SK-N-MC (cell line): ENCODE results near the gene PLA2G3.
A peak's percentile ranks its signal among the peaks of the same experiment; 100 is the strongest.

Source experiments
- DNase-seq: peaks from one replicate; pipeline ENCODE4 v3.0.0-alpha.2; 2011; ENCODE audit warnings: low read depth, low spot score
- H3K27ac ChIP-seq: fragments of 200-600 bp; sonication (generic); 2 replicates; pipeline ENCODE4 v1.5.1; 2016; ENCODE audit warnings: mixed run types
- H3K36me3 ChIP-seq: fragments of 200-600 bp; sonication (generic); 2 replicates; pipeline ENCODE4 v1.6.1; 2017; ENCODE audit warnings: antibody characterized with exemption, low read length, mixed read lengths; ENCODE audit not compliant: insufficient read depth
- H3K4me3 ChIP-seq: fragments of 200-600 bp; sonication (generic); 2 replicates; pipeline ENCODE4 v1.5.1; 2016
- H3K9ac ChIP-seq: fragments of 200-600 bp; sonication (generic); 2 replicates; pipeline ENCODE4 v1.8.0; 2017; ENCODE audit warnings: mixed run types, mixed read lengths; ENCODE audit not compliant: insufficient read length
- H3K9me3 ChIP-seq: fragments of 200-600 bp; sonication (generic); 2 replicates; pipeline ENCODE4 v1.6.1; 2017; ENCODE audit warnings: low read depth, mild to moderate bottlenecking, antibody characterized with exemption, low read length, moderate library complexity, mixed read lengths
- EZH2 ChIP-seq: fragments of 200-600 bp; sonication (generic); IDR thresholded peaks from one replicate; pipeline ENCODE4 v1.6.1; 2017; ENCODE audit warnings: antibody characterized with exemption
- FOXP2 ChIP-seq: optimal IDR thresholded peaks from 2 replicates; pipeline ENCODE3; 2011; ENCODE audit warnings: mild to moderate bottlenecking, moderate library complexity; ENCODE audit not compliant: insufficient read depth; ENCODE audit errors: extremely low read length, control extremely low read depth
- POLR2AphosphoS5 ChIP-seq: IDR thresholded peaks from 2 replicates; pipeline ENCODE4 v1.6.1; 2012; ENCODE audit warnings: mild to moderate bottlenecking, low read depth, low read length, borderline replicate concordance

The PLA2G3 gene

GRCh38 chr22:31148953-31149627 is 8.8 kb upstream of the PLA2G3 start:
- H3K4me3 ChIP-seq, result no peak overlapping the region
- DNase-seq, result no peak
- H3K27ac ChIP-seq, result no peak overlapping the region
- TF ChIP-seq EZH2 (no peak), POLR2AphosphoS5 (no peak), FOXP2 (no peak)
- no peak overlapping the region for H3K9ac ChIP-seq
- H3K36me3 ChIP-seq, result no peaks in the 10 kb centered on the region
- H3K9me3 ChIP-seq, result no peaks in the 10 kb centered on the region

GRCh38 chr22:31148488-31148887 is 8.2 kb upstream of the PLA2G3 start:
- DNase-seq, result no peak
- no peaks in the 10 kb centered on the region for H3K36me3 ChIP-seq
- TF ChIP-seq POLR2AphosphoS5, result no peak
- no peak for TF ChIP-seq FOXP2
- no peak for TF ChIP-seq EZH2
- H3K4me3 ChIP-seq, result no peak overlapping the region
- no peaks in the 10 kb centered on the region for H3K9me3 ChIP-seq
- no peak overlapping the region for H3K9ac ChIP-seq
- no peak overlapping the region for H3K27ac ChIP-seq

- no peak for TF ChIP-seq FOXP2
- TF ChIP-seq EZH2, result no peak
- TF ChIP-seq POLR2AphosphoS5, result no peak
- DNase-seq, result no peak
- Histone ChIP-seq H3K27ac (no peak overlapping the region), H3K9me3 (no peaks in the 10 kb centered on the region), H3K36me3 (no peaks in the 10 kb centered on the region), H3K4me3 (no peak overlapping the region), H3K9ac (no peak overlapping the region)
Measured at GRCh38 chr22:31144223-31144622, 3.9 kb upstream of the PLA2G3 start.

- Histone ChIP-seq H3K9ac (no peak overlapping the region), H3K27ac (no peak overlapping the region), H3K36me3 (no peaks in the 10 kb centered on the region), H3K4me3 (no peak overlapping the region), H3K9me3 (no peaks in the 10 kb centered on the region)
- no peak for DNase-seq
- no peak for TF ChIP-seq FOXP2
- no peak for TF ChIP-seq EZH2
- TF ChIP-seq POLR2AphosphoS5, result no peak
Measured at GRCh38 chr22:31143537-31143936, 3.2 kb upstream of the PLA2G3 start.

DNA sequence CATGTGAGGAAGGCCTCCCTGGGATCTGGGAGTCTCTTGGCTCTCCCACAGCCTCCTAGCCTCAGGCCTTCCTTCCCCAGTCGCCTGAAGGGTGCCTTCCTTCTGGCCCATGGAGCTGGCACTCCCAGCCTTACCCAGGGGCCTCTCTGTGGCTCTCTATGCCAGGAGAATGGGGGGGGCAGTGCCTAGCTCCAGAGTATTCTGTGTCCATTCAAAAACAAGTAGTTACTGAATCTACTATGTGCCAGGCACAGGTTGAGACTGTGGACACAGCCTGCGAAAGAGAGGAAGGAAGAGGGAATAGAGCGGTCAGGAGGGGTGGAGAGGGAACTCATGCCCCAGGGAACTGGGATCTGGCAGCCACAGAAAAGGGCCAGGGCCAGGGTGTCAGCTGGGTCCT is 2.7 kb upstream of the PLA2G3 start:
- Histone ChIP-seq H3K4me3 (no peak overlapping the region), H3K9me3 (no peaks in the 10 kb centered on the region), H3K27ac (no peak overlapping the region), H3K36me3 (no peaks in the 10 kb centered on the region), H3K9ac (no peak overlapping the region)
- TF ChIP-seq POLR2AphosphoS5 (no peak), FOXP2 (no peak), EZH2 (no peak)
- DNase-seq, result no peak

- no peaks in the 10 kb centered on the region for H3K36me3 ChIP-seq
- no peak for TF ChIP-seq EZH2
- no peak for TF ChIP-seq FOXP2
- TF ChIP-seq POLR2AphosphoS5, result no peak
- H3K9me3 ChIP-seq, result no peaks in the 10 kb centered on the region
- H3K9ac ChIP-seq, result no peak overlapping the region
- H3K4me3 ChIP-seq, result no peak overlapping the region
- no peak overlapping the region for H3K27ac ChIP-seq
- DNase-seq, result no peak
Measured at GRCh38 chr22:31142285-31142684, 2.0 kb upstream of the PLA2G3 start.

GRCh38 chr22:31141551-31141950 is 1.2 kb upstream of the PLA2G3 start:
- TF ChIP-seq EZH2 (no peak), FOXP2 (no peak), POLR2AphosphoS5 (no peak)
- H3K9me3 ChIP-seq, result no peaks in the 10 kb centered on the region
- no peak overlapping the region for H3K27ac ChIP-seq
- H3K36me3 ChIP-seq, result no peaks in the 10 kb centered on the region
- no peak overlapping the region for H3K9ac ChIP-seq
- H3K4me3 ChIP-seq, result no peak overlapping the region
- no peak for DNase-seq

DNA sequence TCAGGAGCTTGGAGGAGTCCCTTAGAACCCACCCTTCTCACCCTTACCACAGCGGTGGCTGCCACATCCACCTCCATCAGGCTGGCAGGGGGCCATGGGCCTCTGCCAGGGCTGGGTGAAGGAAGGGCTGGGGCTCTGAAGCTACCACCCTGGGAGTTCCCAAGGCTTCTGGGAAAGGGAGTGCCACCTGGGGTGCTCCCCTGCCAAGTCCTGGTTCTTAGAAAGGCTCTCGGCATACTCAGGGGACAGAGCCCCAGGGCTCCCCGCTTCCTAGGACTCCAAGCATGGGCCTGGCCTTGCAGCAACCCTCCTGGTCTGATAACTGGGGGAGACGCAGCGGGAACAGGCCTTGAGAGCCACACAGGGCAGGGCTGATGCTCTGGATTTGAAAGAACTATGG is 438 bp upstream of the PLA2G3 start:
- no peaks in the 10 kb centered on the region for H3K9me3 ChIP-seq
- H3K27ac ChIP-seq, result 0 out of 2 replicates have a peak overlapping the region, but pooled peaks have one; percentile 19
- H3K36me3 ChIP-seq, result no peaks in the 10 kb centered on the region
- peak overlapping the region; percentile 49 for H3K4me3 ChIP-seq
- no peak overlapping the region for H3K9ac ChIP-seq
- no peak for TF ChIP-seq EZH2
- TF ChIP-seq FOXP2, result no peak
- no peak for TF ChIP-seq POLR2AphosphoS5
- DNase-seq, result no peak

DNA sequence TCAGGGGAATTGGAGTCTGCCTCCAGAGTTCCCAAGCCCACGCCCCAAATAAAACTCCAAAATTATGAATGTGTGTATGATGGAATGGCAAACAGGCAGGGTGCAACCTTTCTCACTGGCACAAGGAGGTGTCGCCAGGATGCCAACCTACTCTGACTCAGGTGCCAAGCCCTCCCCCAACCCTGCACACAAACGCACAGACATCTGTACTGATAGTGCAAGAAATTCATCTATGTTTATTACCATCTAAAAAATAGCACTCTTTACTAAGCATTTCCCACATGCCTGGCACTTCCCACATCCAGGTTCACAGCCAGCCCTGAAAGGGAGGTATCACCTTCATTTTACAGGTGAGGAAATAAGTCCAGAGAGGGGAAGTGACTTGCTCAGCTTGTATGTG is 1.2 kb downstream of the PLA2G3 start:
- DNase-seq, result no peak
- H3K27ac ChIP-seq, result no peak overlapping the region
- TF ChIP-seq EZH2 (no peak), POLR2AphosphoS5 (no peak), FOXP2 (no peak)
- H3K36me3 ChIP-seq, result no peaks in the 10 kb centered on the region
- H3K9me3 ChIP-seq, result no peaks in the 10 kb centered on the region
- no peak overlapping the region for H3K4me3 ChIP-seq
- H3K9ac ChIP-seq, result no peak overlapping the region
